H9 (cell line): ENCODE measurements around the gene MBD2. TPM values are rescaled to one million over a fixed set of nuclear protein-coding genes. Genes with fewer than 3 reads are reported as not detected.

Experiments
- DNase-seq: peaks from one replicate; pipeline ENCODE4 v3.0.0-alpha.2; 2017
- H2AFZ ChIP-seq: one replicate; pipeline ENCODE4 v1.6.1; 2013; ENCODE audit warnings: mild to moderate bottlenecking, low read length, control low read depth, moderate library complexity
- H2AK5ac ChIP-seq: 2 replicates; pipeline ENCODE4 v1.6.1; 2013; ENCODE audit warnings: low read length, control low read depth, mixed read lengths; ENCODE audit not compliant: insufficient read length
- H2BK120ac ChIP-seq: one replicate; pipeline ENCODE4 v1.6.1; 2013; ENCODE audit warnings: low read depth, mild to moderate bottlenecking, low read length, control low read depth, inconsistent platforms; ENCODE audit not compliant: poor library complexity, severe bottlenecking
- H2BK12ac ChIP-seq: 2 replicates; pipeline ENCODE4 v1.6.1; 2013; ENCODE audit warnings: low read length, control low read depth, mixed read lengths, low read depth; ENCODE audit not compliant: insufficient read length
- H2BK15ac ChIP-seq: 2 replicates; pipeline ENCODE4 v1.6.1; 2013; ENCODE audit warnings: low read depth, low read length, control low read depth
- H2BK20ac ChIP-seq: one replicate; pipeline ENCODE4 v1.6.1; 2013; ENCODE audit warnings: low read depth, mild to moderate bottlenecking, low read length, control low read depth, inconsistent platforms; ENCODE audit not compliant: poor library complexity, severe bottlenecking
- H2BK5ac ChIP-seq: 2 replicates; pipeline ENCODE4 v1.6.1; 2013; ENCODE audit warnings: low read length, control low read depth, mixed read lengths; ENCODE audit not compliant: insufficient read length
- H3K14ac ChIP-seq: 2 replicates; pipeline ENCODE4 v1.6.1; 2013; ENCODE audit warnings: low read length, control low read depth; ENCODE audit not compliant: insufficient read depth
- H3K18ac ChIP-seq: 2 replicates; pipeline ENCODE4 v1.6.1; 2013; ENCODE audit warnings: low read depth, mild to moderate bottlenecking, mixed read lengths, low read length, control low read depth; ENCODE audit not compliant: insufficient read length
- H3K23ac ChIP-seq: 2 replicates; pipeline ENCODE4 v1.6.1; 2013; ENCODE audit warnings: low read length, control low read depth, mixed read lengths, low read depth; ENCODE audit not compliant: insufficient read length
- H3K23me2 ChIP-seq: 2 replicates; pipeline ENCODE4 v1.6.1; 2013; ENCODE audit warnings: low read depth, mild to moderate bottlenecking, mixed read lengths, low read length, control low read depth; ENCODE audit not compliant: insufficient read length, poor library complexity, severe bottlenecking
- H3K27ac ChIP-seq: 2 replicates; pipeline ENCODE4 v1.5.1; 2013; ENCODE audit warnings: low read length, control low read depth, mixed read lengths, low read depth; ENCODE audit not compliant: insufficient read length
- H3K27me3 ChIP-seq: 2 replicates; pipeline ENCODE4 v1.6.1; 2013; ENCODE audit warnings: low read length, control low read depth, inconsistent platforms; ENCODE audit not compliant: insufficient read depth
- H3K4ac ChIP-seq: 2 replicates; pipeline ENCODE4 v1.6.1; 2013; ENCODE audit warnings: low read depth, mild to moderate bottlenecking, control low read depth, inconsistent platforms, low read length, moderate library complexity
- H3K4me1 ChIP-seq: 2 replicates; pipeline ENCODE4 v1.6.1; 2013; ENCODE audit warnings: low read length, control low read depth, inconsistent platforms; ENCODE audit not compliant: insufficient read depth
- H3K4me2 ChIP-seq: 2 replicates; pipeline ENCODE4 v1.6.1; 2013; ENCODE audit warnings: low read length, control low read depth, mixed read lengths; ENCODE audit not compliant: insufficient read length, insufficient read depth
- H3K56ac ChIP-seq: 2 replicates; pipeline ENCODE4 v1.6.1; 2013; ENCODE audit warnings: low read depth, mild to moderate bottlenecking, mixed read lengths, low read length, control low read depth; ENCODE audit not compliant: insufficient read length
- H3K79me1 ChIP-seq: 2 replicates; pipeline ENCODE4 v1.6.1; 2013; ENCODE audit warnings: low read depth, mild to moderate bottlenecking, moderate library complexity, low read length, control low read depth, inconsistent platforms; ENCODE audit not compliant: insufficient read depth, poor library complexity, severe bottlenecking
- H3K79me2 ChIP-seq: 2 replicates; pipeline ENCODE4 v1.6.1; 2013; ENCODE audit warnings: low read length, control low read depth, inconsistent platforms; ENCODE audit not compliant: insufficient read depth
- H3K9ac ChIP-seq: 2 replicates; pipeline ENCODE4 v1.6.1; 2013; ENCODE audit warnings: low read length, control low read depth, mixed read lengths; ENCODE audit not compliant: insufficient read length; ENCODE audit errors: extremely low read depth
- H3K9me3 ChIP-seq: one replicate; pipeline ENCODE4 v1.6.1; 2013; ENCODE audit warnings: low read depth, low read length, inconsistent platforms; ENCODE audit not compliant: control insufficient read depth
- H3T11ph ChIP-seq: one replicate; pipeline ENCODE4 v1.6.1; 2013; ENCODE audit warnings: mild to moderate bottlenecking, low read length, control low read depth, inconsistent platforms
- H4K20me1 ChIP-seq: one replicate; pipeline ENCODE4 v1.6.1; 2013; ENCODE audit not compliant: control insufficient read depth, insufficient read length, insufficient read depth
- H4K5ac ChIP-seq: 2 replicates; pipeline ENCODE4 v1.6.1; 2013; ENCODE audit warnings: low read depth, mild to moderate bottlenecking, mixed read lengths, low read length, control low read depth; ENCODE audit not compliant: insufficient read length
- H4K8ac ChIP-seq: replicated peaks from 2 replicates; pipeline ENCODE4 v1.6.1; 2013; ENCODE audit warnings: low read length, control low read depth, mixed read lengths, low read depth; ENCODE audit not compliant: insufficient read length
- H4K91ac ChIP-seq: 2 replicates; pipeline ENCODE4 v1.6.1; 2013; ENCODE audit warnings: low read depth, mild to moderate bottlenecking, moderate library complexity, mixed read lengths, low read length, control low read depth; ENCODE audit not compliant: insufficient read length
- H3K27ac Mint-ChIP-seq, 3 experiments: 2 replicates in 2 of 3; 3 replicates in 1 of 3; pipeline ENCODE4 v1.8.0; 2020 to 2021; ENCODE audit warnings: mixed read lengths in 3 of 3, mild to moderate bottlenecking in 1 of 3, moderate library complexity in 1 of 3
- H3K27me3 Mint-ChIP-seq: 2 replicates; pipeline ENCODE4 v1.8.0; 2021; ENCODE audit warnings: low read depth, mild to moderate bottlenecking, moderate library complexity, mixed read lengths
- H3K36me3 Mint-ChIP-seq, 3 experiments: 2 replicates in 2 of 3; 3 replicates in 1 of 3; pipeline ENCODE4 v1.8.0; 2020 to 2021; ENCODE audit warnings: low read depth in 3 of 3, mixed read lengths in 3 of 3; ENCODE audit not compliant: insufficient read depth in 1 of 3
- H3K4me1 Mint-ChIP-seq, 2 experiments: 2 replicates each; pipeline ENCODE4 v1.8.0; 2020; ENCODE audit warnings: mixed read lengths in 2 of 2
- H3K4me3 Mint-ChIP-seq, 2 experiments: 2 replicates in 1 of 2; 3 replicates in 1 of 2; pipeline ENCODE4 v1.8.0; 2020 to 2021; ENCODE audit warnings: mild to moderate bottlenecking in 2 of 2, mixed read lengths in 2 of 2, moderate library complexity in 1 of 2
- H3K9me3 Mint-ChIP-seq, 2 experiments: 2 replicates in 1 of 2; 3 replicates in 1 of 2; pipeline ENCODE4 v1.8.0; 2020; ENCODE audit warnings: mild to moderate bottlenecking in 2 of 2, mixed read lengths in 2 of 2, moderate library complexity in 1 of 2
- WGBS: extraction: QIAGEN DNeasy Blood & Tissue Kit; methylation state at CpG from one replicate; pipeline ENCODE4 v1.1.7; 2013; ENCODE audit warnings: missing lambda C conversion rate, low lambda C conversion rate, mixed read lengths; ENCODE audit not compliant: insufficient read length; ENCODE audit errors: extremely low coverage; 5-methylcytosine and 5-hydroxymethylcytosine counted together
- total RNA-seq: library from RNA; stranded (reverse); gene quantifications from 2 replicates; pipeline ENCODE4 v1.2.1, GENCODE V29; 2021
- TF ChIP-seq, protein P1 (sequence below): fragments of 200-600 bp; sonication (generic); conservative IDR thresholded peaks from 3 replicates; pipeline ENCODE4 v1.8.0; 2021; ENCODE audit warnings: antibody characterized with exemption, mild to moderate bottlenecking

MBD2 gene
- total RNA-seq, 1 experiment from 2014 or later = 34.0 TPM

DNA sequence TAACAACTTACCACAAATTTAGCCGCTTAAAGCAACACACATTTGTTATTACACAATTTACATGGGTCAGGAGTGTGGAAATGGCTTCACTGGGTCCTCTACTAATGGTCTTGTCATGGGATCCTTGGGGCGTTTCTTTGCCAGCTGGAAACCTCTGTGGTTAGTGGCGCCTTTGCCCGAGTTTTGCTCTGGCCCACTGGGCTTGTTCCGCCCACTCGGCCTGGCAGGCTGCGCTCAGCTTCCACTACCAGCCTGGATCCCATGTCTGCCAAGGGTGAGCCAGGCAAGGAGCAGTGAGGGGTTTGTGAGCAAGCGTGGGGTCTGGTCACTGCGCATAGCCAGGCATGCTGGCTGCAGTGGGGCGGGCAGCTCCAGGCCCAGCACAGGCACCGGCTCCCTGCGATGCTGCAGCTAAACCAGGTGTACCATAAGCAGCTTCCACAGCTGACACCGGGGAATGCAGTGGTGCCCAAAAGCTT, 16.2 kb upstream of the MBD2 start:
- H2BK20ac ChIP-seq = no peak overlapping the region
- no peak overlapping the region for H4K91ac ChIP-seq
- peak overlapping the region; percentile 50; the same call in 1 of the 2 replicates for H3K14ac ChIP-seq
- H2BK12ac ChIP-seq = no peak overlapping the region
- no peak overlapping the region for H3K4me3 Mint-ChIP-seq
- H3K4ac ChIP-seq = no peak overlapping the region
- DNase-seq = no peak
- H4K5ac ChIP-seq = no peak overlapping the region
- H3K27me3 ChIP-seq = no peaks in the 10 kb centered on the region
- H3K23me2 ChIP-seq = no peaks in the 10 kb centered on the region
- no peak overlapping the region for H2BK15ac ChIP-seq
- no peak overlapping the region for H3K4me2 ChIP-seq
- H3K9me3 ChIP-seq = no peaks in the 10 kb centered on the region
- H3K9me3 Mint-ChIP-seq = no peaks in the 10 kb centered on the region; a peak in 2 of 5 replicates
- H3K4me1 Mint-ChIP-seq = peaks cover 5 to 11% of the 10 kb centered on the region in 2 experiments
- no peaks in the 10 kb centered on the region for H3K79me1 ChIP-seq
- H4K8ac ChIP-seq = no peak overlapping the region
- no peaks in the 10 kb centered on the region for H3K27me3 Mint-ChIP-seq
- H3K23ac ChIP-seq = no peak overlapping the region
- TF ChIP-seq, protein P1, sequence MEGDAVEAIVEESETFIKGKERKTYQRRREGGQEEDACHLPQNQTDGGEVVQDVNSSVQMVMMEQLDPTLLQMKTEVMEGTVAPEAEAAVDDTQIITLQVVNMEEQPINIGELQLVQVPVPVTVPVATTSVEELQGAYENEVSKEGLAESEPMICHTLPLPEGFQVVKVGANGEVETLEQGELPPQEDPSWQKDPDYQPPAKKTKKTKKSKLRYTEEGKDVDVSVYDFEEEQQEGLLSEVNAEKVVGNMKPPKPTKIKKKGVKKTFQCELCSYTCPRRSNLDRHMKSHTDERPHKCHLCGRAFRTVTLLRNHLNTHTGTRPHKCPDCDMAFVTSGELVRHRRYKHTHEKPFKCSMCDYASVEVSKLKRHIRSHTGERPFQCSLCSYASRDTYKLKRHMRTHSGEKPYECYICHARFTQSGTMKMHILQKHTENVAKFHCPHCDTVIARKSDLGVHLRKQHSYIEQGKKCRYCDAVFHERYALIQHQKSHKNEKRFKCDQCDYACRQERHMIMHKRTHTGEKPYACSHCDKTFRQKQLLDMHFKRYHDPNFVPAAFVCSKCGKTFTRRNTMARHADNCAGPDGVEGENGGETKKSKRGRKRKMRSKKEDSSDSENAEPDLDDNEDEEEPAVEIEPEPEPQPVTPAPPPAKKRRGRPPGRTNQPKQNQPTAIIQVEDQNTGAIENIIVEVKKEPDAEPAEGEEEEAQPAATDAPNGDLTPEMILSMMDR = no peak
- no peak overlapping the region for H3T11ph ChIP-seq
- H4K20me1 ChIP-seq = no peaks in the 10 kb centered on the region
- no peaks in the 10 kb centered on the region for H3K4me1 ChIP-seq
- H3K27ac ChIP-seq = no peak overlapping the region
- no peak overlapping the region for H3K9ac ChIP-seq
- no peak overlapping the region for H2BK120ac ChIP-seq
- no peak overlapping the region for H3K56ac ChIP-seq
- no peaks in the 10 kb centered on the region for H3K79me2 ChIP-seq
- no peaks in the 10 kb centered on the region; a peak in 1 of 7 replicates for H3K36me3 Mint-ChIP-seq
- no peak overlapping the region for H3K18ac ChIP-seq
- WGBS = no CpG with 5 or more reads among the region's 13 CpGs
- no peak overlapping the region for H2BK5ac ChIP-seq
- no peak overlapping the region for H2AK5ac ChIP-seq
- H3K27ac Mint-ChIP-seq = peak overlapping the region in 1 of 3 experiments; percentile 55; a peak in 1 of 7 replicates
- H2AFZ ChIP-seq = no peak overlapping the region
